OCI-LY1 (cell line): ENCODE data around the gene FMNL3.

ENCODE experiments used
- CTCF ChIP-seq: fragments of 200-600 bp; sonication (generic), shearing (Covaris generic); IDR thresholded peaks from 2 replicates; pipeline ENCODE4 v1.5.1; 2017; ENCODE audit warnings: mild to moderate bottlenecking, antibody characterized with exemption, low read length, moderate library complexity, mixed read lengths
- EZH2 ChIP-seq: fragments of 200-600 bp; sonication (generic), shearing (Covaris generic); IDR thresholded peaks from 2 replicates; pipeline ENCODE4 v1.8.0; 2017; ENCODE audit warnings: borderline replicate concordance, mixed run types, mild to moderate bottlenecking, antibody characterized with exemption, low read length, moderate library complexity, mixed read lengths

GRCh38 chr12:49627752-49628360 is 79.3 kb downstream of the FMNL3 start:
- no peak for TF ChIP-seq CTCF
- TF ChIP-seq EZH2 = no peak
